HG03460 (cell line): ENCODE results near the gene ELANE.

ENCODE experiments used
- ATAC-seq: cut with Tn5 transposase; IDR thresholded peaks from one replicate; pipeline ENCODE4 v1.9.1; 2021; ENCODE audit not compliant: unreplicated experiment

Gene ELANE

GRCh38 chr19:892894-893689 is 41.0 kb downstream of the ELANE start, which contains the start of the genes MED16 and RNU6-9:
MED16 (minus strand) TSS chr19:893187; CDS start chr19:891131, 2,056 bp downstream.
RNU6-9 (plus strand) TSS chr19:893484.
- peak; percentile 79 for ATAC-seq

- ATAC-seq = no peak
Observed at GRCh38 chr19:896434-896833, 44.3 kb downstream of the ELANE start.

DNA sequence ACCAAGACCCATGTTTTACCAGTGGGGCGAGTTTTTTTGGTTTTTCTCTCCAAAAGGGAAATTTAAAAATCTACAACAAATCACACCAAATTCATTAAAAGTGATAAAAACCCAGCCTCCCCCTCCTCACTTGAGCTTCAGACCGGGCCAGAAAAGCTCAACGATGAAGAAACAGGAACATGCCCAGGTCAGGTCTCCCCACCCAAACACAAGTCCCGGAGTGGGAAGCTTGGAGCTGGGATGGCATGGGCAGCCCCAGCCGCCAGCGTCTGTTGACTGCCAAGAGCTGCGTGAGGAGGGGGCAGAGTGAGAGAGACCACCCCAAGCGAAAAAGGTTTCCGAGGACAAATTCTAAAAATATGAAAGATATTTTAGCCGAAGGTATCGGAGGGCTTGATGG is 44.9 kb downstream of the ELANE start:
- ATAC-seq = no peak

GRCh38 chr19:897442-898039 is 45.4 kb downstream of the ELANE start:
- no peak for ATAC-seq

GRCh38 chr19:898663-899062 is 46.6 kb downstream of the ELANE start:
- ATAC-seq = no peak

DNA sequence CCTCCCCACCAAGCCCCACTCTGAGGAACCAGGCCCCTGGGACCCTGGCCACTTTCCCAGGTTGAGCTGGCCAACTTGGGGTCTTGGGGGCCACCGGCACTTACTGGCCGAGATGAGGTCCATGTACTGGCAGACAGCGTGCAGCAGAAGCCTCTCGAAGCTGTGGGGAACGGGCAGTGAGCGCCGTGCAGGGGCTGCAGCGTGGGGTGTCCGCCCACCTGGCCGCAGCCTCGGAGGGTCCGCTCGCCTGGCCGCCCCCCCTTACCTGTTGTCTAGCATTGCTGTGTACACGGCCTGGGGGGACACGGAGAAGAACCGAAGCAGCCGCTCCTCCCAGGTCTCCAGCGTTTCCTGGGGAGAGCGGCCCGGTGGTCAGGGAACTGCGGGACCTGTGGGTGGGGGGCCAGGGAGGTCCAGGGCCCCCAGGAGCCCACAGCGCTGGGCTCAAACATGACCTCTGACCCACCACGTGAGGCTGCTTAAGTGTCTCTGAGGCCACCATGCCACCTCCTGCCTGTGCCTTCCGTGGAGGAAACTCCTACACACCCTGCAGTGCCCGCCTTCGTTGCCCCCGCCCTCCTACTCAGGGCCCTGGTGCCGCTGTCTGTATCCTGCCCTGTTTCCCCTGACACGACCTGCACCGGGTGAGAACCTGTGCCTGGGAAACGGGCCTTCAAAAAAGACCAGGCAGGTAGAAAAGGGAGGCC is 47.4 kb downstream of the ELANE start:
- ATAC-seq = no peak

DNA sequence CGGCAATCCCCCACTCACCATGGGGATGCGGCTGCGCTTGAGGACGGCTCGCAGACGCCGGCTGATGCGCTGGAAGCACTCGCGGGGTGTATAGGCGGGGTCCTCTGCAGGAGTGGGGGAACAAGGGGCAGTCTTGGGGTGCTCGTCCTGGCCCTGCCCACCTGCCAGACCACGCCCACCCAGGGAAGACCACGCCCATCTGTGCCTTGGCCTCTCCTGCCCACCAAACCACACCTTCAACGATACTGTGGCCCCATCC is 47.9 kb downstream of the ELANE start:
- no peak for ATAC-seq

GRCh38 chr19:900302-901111 is 48.4 kb downstream of the ELANE start:
- no peak for ATAC-seq

DNA sequence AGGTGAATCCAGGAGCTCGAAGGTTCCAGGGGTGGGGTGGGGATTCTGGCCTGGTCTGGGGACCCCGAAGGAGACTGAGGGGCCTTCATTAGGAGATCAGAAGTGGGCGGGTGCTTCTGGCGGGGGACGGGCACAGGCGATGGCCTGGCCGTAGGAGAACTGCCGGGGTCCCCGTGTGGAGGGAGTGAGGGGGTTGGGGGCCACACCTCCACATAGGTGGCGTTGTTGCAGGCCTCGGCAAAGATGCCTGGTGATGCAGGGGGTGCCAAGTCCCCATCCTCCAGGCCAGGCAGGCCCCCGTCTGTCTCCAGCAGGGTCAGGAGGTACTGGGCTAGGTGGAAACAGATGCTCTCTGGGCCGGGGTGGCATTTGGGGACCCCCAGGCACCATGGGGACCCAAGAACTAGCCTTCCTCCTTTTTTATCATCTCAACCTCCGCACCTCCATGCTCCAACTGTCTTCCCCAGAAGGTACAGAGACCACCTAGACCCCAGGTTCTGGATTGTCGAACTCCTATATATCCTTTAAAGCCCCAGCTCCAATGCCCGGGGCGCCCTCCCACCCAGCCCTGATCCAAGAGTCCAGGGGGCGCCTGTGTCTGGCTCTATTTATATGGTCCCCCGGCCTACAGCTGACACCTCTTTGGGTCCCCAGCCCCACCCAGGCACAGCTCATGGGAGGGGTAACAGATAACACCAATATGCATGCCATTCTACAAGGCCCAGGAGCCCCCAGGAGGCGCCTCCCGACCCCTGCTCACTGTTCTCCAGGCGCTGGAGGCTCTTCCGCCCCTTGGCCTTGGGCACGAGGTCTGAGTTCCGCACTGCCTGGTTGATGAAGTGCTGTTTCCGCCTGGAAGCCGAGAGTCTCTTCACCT is 49.4 kb downstream of the ELANE start:
- no peak for ATAC-seq

- ATAC-seq = no peak
Observed at GRCh38 chr19:902093-902370, 49.9 kb downstream of the ELANE start.

DNA sequence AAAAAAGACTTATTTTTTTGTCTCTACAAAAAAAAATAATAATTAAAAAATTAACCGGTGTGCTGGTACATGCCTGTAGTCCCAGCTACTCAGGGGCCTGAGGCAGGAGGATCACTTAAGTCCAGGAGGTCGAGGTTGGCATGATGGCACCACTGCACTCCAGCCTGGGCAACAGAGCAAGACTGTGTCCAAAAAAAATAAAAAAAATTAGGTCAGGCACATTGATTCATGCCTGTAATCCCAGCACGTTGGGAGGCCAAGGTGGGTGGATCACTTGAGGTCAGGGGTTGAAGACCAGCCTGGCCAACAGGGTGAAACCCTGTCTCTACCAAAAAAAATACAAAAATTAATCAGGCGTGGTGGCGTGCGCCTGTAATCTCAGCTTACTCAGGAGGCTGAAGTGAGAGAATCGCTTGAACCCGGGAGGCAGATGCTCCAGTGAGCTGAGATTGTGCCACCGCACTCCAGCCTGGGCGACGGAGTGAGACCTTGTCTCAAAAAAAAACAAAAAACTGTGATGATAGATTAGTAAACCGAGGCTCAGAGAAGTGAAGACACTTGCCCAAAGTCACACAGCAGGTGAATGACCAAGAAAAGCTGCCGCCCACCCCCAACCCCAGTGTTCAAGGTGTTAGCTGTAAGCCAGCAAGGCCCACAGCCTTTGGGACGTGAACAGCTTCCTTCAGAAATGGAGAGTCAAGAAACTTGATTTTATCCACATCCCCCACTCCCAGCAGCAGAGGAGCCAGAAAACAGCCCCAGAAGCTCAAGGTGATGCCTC is 50.5 kb downstream of the ELANE start:
- ATAC-seq = no peak

GRCh38 chr19:903266-903797 is 51.2 kb downstream of the ELANE start:
- ATAC-seq = no peak

DNA sequence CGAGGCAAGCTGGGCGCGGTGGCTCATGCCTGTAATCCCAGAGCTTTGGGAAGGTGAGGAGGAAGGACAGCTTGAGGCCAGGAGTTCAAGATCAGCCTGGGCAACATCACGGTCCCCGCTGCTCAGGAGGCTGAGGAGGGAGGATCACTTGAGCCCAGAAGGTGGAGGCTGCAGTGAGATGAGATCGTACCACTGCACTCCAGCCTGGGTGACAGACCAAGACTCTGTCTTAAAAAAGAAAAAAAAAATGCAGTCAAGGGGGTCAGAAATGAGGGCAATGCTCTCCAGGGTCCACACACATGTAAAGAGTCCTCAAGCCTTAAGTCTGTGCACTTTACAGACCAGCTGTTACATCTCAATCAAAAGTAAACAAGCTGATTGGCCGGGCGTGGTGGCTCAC is 52.4 kb downstream of the ELANE start:
- no peak for ATAC-seq
